NCI-H2107 treated with DMSO at 0.1 percent for 48 hours (cell line): ENCODE measurements around the gene KIAA1614.

Experiments used
- DNase-seq: peaks from one replicate; lab custom pipeline; 2025; ENCODE audit not compliant: unreplicated experiment; lab: John Stamatoyannopoulos, UW

KIAA1614 gene

GRCh38 chr1:180912801-180913565 is at the start of gene KIAA1614:
Gene KIAA1614, plus strand, starts transcription at chr1:180912897. Its CDS starts 347 bp downstream, at chr1:180913244.
- DNase-seq = no peak

- peak; percentile 45 for DNase-seq
These were observed 49.4 kb upstream of the KIAA1614 start for GRCh38 chr1:180863158-180863775.

DNA sequence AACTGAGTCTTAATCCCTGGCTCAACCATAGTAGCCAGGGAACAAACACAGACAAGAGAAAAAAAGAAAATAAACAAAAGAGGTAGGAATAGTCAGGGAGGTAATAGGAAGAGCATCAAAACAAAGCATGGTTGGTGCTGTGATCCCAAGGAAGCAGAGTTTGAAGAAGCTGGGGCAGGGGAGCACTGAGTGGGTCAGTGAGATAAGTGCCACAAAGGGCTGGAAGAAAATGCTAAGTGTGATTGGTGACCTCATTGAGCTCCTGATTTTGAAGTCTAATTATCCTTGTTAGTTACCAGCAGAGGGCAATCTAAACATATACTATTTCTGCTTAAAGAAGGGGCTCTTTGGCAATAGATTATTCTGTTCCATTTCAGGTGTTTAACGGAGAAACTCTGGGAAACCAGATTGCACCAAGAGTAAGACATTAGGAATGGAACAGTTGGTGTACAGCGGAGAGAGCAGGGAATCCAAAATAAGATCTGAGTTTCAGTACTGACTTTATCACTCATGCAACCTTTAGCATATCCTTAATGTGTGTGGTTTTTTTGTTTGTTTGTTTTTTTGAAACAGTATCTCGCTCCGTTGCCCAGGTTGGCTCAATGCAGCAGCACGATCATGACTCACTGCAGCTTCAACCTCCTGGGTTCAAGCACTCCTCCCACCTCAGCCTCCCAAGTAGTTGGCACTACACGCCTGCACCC is 30.7 kb upstream of the KIAA1614 start:
- peak; percentile 91 for DNase-seq

DNA sequence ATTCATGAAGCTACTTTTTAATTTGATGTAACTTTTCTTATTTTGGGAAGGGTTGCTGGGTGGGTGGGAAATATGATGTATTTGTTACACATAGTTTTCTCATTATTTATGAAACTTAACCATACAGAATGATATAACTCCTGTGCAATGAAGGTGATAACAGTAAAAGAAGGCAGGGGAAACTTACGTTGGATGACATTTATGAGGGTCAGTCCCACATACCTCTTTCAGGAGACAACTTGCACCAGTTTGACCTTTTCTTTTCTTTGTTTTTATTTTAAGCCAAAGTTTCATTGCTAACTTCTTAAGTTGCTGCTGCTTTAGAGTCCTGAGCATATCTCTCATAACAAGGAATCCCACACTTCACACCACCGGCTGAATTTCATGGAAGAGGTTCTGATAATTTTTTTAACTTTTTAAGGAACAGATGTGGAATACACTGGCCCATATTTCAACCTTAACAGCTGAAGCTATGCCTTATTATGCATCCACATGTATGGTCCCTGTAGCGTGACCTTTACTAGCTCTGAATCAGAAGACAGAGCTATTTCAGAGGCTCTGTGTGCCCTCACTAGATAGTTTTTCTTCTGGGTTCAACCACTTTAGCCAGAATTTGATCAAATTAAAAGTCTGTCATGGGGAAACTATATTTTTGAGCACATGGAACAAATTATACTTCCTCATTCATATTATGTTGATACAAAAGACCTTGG is 28.0 kb upstream of the KIAA1614 start:
- no peak for DNase-seq

DNA sequence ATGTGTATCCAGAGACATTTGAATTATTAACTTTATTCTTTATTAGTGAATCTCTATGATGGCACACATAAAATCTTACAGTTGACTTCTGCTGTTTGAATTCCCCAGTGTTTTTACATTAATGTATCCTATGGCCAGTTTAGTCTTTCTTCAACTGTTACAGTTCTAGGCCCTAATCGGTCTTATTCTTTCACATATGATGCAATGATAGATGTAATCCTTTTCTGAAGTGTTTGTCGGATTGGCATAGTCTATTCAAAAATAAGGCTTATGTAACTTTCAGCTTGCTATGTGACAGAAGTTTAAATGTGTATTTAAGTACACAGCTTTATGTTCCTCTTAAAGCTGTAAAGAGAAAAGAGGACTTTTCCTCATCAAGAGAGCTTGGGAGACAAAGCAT is 26.4 kb upstream of the KIAA1614 start:
- no peak for DNase-seq

DNA sequence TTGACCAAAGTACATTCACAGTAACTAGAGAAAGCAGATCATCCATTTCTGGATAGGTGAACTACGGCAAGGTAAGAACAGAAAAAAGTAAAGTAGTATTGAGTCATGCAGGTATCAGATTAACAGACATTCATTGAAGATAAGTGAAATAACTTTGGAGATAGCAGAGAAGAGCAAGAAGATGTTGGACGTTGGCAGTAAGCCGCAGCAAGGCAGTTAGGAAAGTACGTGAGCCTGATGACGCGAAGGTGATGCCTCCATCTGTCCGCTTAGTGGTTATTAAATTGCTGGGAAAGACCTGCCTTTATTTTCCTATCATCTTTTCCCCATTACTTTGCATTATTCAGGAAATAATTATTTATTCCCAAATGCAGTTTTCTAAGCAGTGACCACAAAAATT is 24.9 kb upstream of the KIAA1614 start:
- DNase-seq = no peak

DNA sequence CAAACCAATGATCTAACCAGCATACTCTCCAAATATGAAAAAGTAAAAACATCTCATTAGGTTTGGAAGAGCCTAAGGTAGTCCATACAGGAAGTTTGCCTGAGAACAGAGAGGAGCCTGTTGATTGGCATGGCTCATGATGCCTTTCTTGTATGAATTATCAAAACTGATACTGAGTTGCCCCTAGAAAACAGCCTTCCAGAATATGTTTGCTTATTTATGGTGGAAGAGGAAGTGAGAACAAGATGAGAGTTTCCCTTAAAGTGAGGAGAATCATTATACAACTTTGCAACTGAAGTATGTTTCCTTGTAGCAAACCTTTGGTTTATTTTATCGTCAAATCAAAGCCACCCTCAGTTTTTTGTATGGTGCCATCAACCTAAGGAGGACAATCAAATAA is 23.8 kb upstream of the KIAA1614 start:
- DNase-seq = no peak

DNA sequence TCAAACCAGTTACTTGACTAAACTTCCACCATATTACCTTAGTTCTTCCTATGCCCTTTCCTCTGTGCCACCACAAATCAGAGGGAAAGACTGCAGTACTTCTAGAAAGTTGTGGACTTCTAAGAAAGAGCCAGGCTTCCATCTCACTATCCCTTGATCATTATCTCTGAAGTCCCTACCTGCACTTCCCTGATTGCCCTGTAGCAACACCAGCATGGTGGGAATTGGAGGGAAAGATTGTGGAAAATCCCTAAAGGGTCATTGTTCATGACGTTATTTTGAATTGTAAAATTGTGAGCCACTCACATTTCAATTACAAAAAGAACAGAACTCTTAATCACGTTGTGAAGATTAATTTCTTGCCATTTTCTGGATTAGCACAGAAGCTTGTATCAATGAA is 23.4 kb upstream of the KIAA1614 start:
- no peak for DNase-seq

DNA sequence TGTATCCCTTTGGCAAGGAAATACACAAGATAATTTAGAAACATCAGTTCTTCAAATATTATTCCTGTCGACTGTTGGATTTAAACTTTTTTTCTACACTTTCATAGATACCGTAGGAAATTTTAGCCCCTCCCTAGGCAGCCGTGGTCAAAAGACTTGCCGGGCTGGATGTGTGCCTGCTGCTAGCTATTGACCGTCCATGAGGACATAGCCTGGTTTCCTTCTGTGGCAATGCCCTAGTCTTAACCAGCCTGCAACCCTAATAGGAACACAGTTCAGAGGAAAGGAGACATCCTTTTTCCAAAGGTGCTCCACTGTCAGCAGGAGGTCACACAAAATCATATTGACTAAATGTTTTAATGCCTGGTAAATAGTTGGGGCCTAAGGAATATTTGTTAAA is 20.4 kb upstream of the KIAA1614 start:
- DNase-seq = no peak

- DNase-seq = no peak
These were observed 20.0 kb upstream of the KIAA1614 start for GRCh38 chr1:180892675-180893074.

DNA sequence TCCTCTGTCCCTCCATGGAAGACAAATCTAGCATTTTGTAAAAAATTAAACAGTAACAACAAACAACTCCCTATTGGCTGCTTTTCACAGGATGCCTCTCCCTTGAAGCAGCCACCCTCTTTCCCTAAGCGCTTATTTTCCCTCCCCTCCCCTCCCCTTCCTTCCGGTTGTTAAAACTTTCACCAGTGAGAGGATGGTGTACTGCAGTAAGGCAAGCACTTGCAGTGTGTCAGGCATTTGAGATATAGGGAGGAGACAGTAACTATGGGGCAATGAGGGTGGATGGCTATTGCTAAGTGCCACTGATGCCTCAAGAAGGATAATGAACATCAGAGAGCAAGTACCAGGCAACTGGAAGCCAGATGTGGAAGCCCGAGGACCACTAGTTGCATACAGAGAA is 19.1 kb upstream of the KIAA1614 start:
- DNase-seq = no peak

GRCh38 chr1:180896161-180896560 is 16.5 kb upstream of the KIAA1614 start:
- DNase-seq = no peak

DNA sequence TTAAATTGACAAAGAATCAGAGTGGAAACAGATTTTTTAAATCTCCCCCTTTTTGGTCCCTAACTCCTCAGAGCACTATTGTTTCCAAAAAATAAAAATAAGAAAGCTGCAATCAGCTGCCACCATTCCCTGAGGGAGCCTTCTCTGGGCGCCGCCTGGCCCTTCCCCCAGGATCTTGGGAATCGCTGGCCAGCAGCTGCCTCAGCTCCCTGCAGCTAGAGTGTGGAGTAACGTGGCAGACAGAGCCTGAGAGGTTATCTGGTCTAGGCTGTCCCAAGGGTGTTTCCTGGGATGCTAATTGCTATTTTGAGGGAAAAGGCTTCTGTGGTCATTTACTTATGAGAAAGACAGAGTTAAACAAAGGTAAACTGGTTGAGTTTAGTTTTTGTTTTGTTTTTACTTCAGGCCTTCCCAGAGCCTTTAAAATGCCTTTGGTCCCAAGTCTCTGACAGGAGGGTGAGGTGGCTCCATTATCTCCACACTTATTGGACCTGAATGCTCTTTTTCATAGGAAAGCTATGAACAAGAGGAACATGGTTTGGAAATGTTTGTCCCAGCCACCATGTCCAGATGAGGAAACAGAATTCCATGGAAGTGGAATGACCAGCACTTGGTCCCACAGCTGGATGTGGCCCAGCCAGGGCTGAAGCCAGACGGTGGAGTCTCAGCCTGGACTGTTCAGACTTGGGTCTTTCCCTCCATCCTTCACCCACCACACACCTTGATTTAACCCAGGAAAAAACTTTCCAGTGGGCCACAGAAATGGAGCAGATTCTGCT is 14.1 kb upstream of the KIAA1614 start:
- DNase-seq = peak; percentile 35

GRCh38 chr1:180899262-180899661 is 13.4 kb upstream of the KIAA1614 start:
- no peak for DNase-seq

- no peak for DNase-seq
These were observed 11.4 kb upstream of the KIAA1614 start for GRCh38 chr1:180901076-180901990.

- no peak for DNase-seq
These were observed 10.2 kb upstream of the KIAA1614 start for GRCh38 chr1:180902541-180902940.

GRCh38 chr1:180905927-180906326 is 6.8 kb upstream of the KIAA1614 start:
- no peak for DNase-seq

DNA sequence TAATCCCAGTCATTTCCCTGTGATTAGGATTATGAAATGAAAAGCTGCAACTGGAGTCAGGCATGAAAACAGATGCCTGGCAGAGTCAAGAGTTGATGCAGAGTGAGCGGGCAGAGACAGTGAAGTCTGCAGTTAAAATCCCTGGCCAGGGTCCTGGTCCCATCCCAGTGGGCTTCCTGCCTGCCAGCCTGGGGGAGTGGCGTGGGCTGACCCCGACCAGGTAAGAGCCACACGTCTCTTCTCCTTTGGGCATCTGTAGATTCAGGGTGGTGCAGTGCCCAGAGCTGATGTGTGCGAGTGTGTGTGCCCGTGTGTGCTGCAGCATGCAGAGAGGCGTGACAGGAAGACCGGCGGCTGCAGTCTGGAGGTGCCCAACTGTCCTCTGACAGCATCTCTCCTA is 6.2 kb upstream of the KIAA1614 start:
- DNase-seq = no peak

- no peak for DNase-seq
These were observed 5.2 kb upstream of the KIAA1614 start for GRCh38 chr1:180907313-180908055.
